Stimulated activated CD8-positive, alpha-beta memory T cell treated with anti-CD3 and anti-CD28 coated beads, Interleukin-15, amount 100 ng/mL, for 4 hours (primary cell): Measurements from ENCODE around the gene PLSCR5.

Experiments used
- DNase-seq, 2 donors: peaks; one replicate each; pipeline ENCODE4 v3.0.0-alpha.2; 2020; ENCODE audit warnings: low read depth in 2 of 2

Gene PLSCR5

GRCh38 chr3:146589899-146590508 is 15.1 kb downstream of the PLSCR5 start:
- DNase-seq = no peak

- DNase-seq = no peak
Measured at GRCh38 chr3:146585156-146585555, 20.0 kb downstream of the PLSCR5 start.

- no peak for DNase-seq
Measured at GRCh38 chr3:146581951-146582467, 23.1 kb downstream of the PLSCR5 start.

GRCh38 chr3:146581080-146581601 is 24.0 kb downstream of the PLSCR5 start:
- no peak for DNase-seq

- DNase-seq = no peak
Measured at GRCh38 chr3:146577662-146578061, 27.5 kb downstream of the PLSCR5 start.

GRCh38 chr3:146575636-146576035 is 29.5 kb downstream of the PLSCR5 start:
- no peak for DNase-seq

- no peak for DNase-seq
Measured at GRCh38 chr3:146574173-146574572, 31.0 kb downstream of the PLSCR5 start.

GRCh38 chr3:146569314-146569713 is 35.8 kb downstream of the PLSCR5 start:
- no peak for DNase-seq

GRCh38 chr3:146566138-146566537 is 39.0 kb downstream of the PLSCR5 start:
- no peak for DNase-seq

- no peak for DNase-seq
Measured at GRCh38 chr3:146561879-146562278, 43.3 kb downstream of the PLSCR5 start.

- DNase-seq = no peak
Measured at GRCh38 chr3:146561463-146561862, 43.7 kb downstream of the PLSCR5 start.

GRCh38 chr3:146560678-146561077 is 44.5 kb downstream of the PLSCR5 start:
- no peak for DNase-seq

- no peak for DNase-seq
Measured at GRCh38 chr3:146559388-146559787, 45.8 kb downstream of the PLSCR5 start.

GRCh38 chr3:146558781-146559180 is 46.4 kb downstream of the PLSCR5 start:
- DNase-seq = no peak

GRCh38 chr3:146557745-146558144 is 47.4 kb downstream of the PLSCR5 start:
- no peak for DNase-seq

- DNase-seq = no peak
Measured at GRCh38 chr3:146555311-146555710, 49.8 kb downstream of the PLSCR5 start.

GRCh38 chr3:146554151-146554760 is 50.9 kb downstream of the PLSCR5 start:
- no peak for DNase-seq

- DNase-seq = no peak
Measured at GRCh38 chr3:146550743-146551510, 54.2 kb downstream of the PLSCR5 start.

GRCh38 chr3:146550070-146550615 is 55.0 kb downstream of the PLSCR5 start:
- DNase-seq = no peak

GRCh38 chr3:146547235-146547835 is 57.8 kb downstream of the PLSCR5 start:
- DNase-seq = no peak

GRCh38 chr3:146546366-146546965 is 58.7 kb downstream of the PLSCR5 start:
- DNase-seq = no peak
